K562 (cell line): ENCODE results near the gene ANKH. TPM values are rescaled to one million over a fixed set of nuclear protein-coding genes. Genes with fewer than 3 reads are reported as not detected.

Experiments used
- ATAC-seq: fragments of 200-7000 bp; cut with Tn5 transposase; 3 replicates; pipeline ENCODE4 v1.9.1; 2020; ENCODE audit warnings: moderate library complexity
- BruUV-seq: library from RNA; stranded (reverse); fragments of 400-500 nt; replicated peaks from 2 replicates; lab custom pipeline; 2021; lab: Mats Ljungman, UMichigan
- CTCF ChIA-PET: fragments of 300-600 bp; formaldehyde crosslinking; extraction: SDS; loops from one replicate; lab custom pipeline; 2021; ENCODE audit warnings: low intra/inter-chr PET ratio; lab: Yijun Ruan, JAX
- POLR2A ChIA-PET: fragments of 300-600, 350-650 bp; sonication (Branson Sonifier 250); formaldehyde crosslinking; extraction: SDS; loops from one replicate; lab custom pipeline; 2021; ENCODE audit warnings: antibody characterized with exemption, inconsistent platforms; lab: Yijun Ruan, JAX
- DNase-seq, 4 experiments: peaks; one replicate each; pipeline versions ENCODE4 v3.0.0 to v3.0.0-alpha.2; 2011 to 2018; ENCODE audit warnings: low spot score in 3 of 4, mixed read lengths in 3 of 4; ENCODE audit errors: extremely low read depth in 1 of 4
- FAIRE-seq: peaks from 2 replicates; lab custom pipeline; 2011; peaks lifted over from hg19 to GRCh38; lab: Jason Lieb, UNC
- H2AFZ ChIP-seq: 2 replicates; pipeline ENCODE4 v1.6.0; 2011; ENCODE audit warnings: low read depth, low read length, control low read depth, inconsistent platforms
- H3K27ac ChIP-seq: fragments of 200-600 bp; 3 replicates; pipeline ENCODE4 v1.8.0; 2011; ENCODE audit warnings: low read depth, mild to moderate bottlenecking, control low read depth, inconsistent platforms, low read length, moderate library complexity, mixed read lengths; ENCODE audit errors: extremely low read depth
- H3K27me3 ChIP-seq, 2 experiments: fragments of 300-600 bp in 1 of 2; 2 replicates in 1 of 2; 3 replicates in 1 of 2; pipeline versions ENCODE4 v1.6.0 to v1.8.0; 2011; ENCODE audit warnings: inconsistent platforms in 2 of 2, low read length in 2 of 2, mild to moderate bottlenecking in 1 of 2, mixed read lengths in 1 of 2, moderate library complexity in 1 of 2; ENCODE audit not compliant: control insufficient read depth in 2 of 2, insufficient read depth in 2 of 2
- H3K36me3 ChIP-seq: fragments of 300-600 bp; 3 replicates; pipeline ENCODE4 v1.8.0; 2011; ENCODE audit warnings: mild to moderate bottlenecking, low read length, inconsistent platforms; ENCODE audit not compliant: control insufficient read depth, insufficient read depth
- H3K4me1 ChIP-seq, 2 experiments: fragments of 200-600 bp in 1 of 2; replicated peaks in 1 of 2; 2 replicates in 1 of 2; 3 replicates in 1 of 2; pipeline versions ENCODE4 v1.5.1 to v1.8.0; 2011; ENCODE audit warnings: inconsistent platforms in 2 of 2, low read length in 2 of 2, mild to moderate bottlenecking in 1 of 2, mixed read lengths in 1 of 2, moderate library complexity in 1 of 2; ENCODE audit not compliant: control insufficient read depth in 2 of 2, insufficient read depth in 2 of 2
- H3K4me2 ChIP-seq: 2 replicates; pipeline ENCODE4 v1.6.1; 2011; ENCODE audit warnings: low read length, control low read depth, inconsistent platforms, mixed read lengths; ENCODE audit not compliant: insufficient read depth
- H3K4me3 ChIP-seq: fragments of 200-600 bp; sonication (generic), shearing (Covaris generic); 2 replicates; pipeline ENCODE4 v1.5.1; 2016; ENCODE audit warnings: control low read depth, inconsistent platforms
- H3K79me2 ChIP-seq: fragments of 200-600 bp; 3 replicates; pipeline ENCODE4 v1.8.0; 2011; ENCODE audit warnings: low read length, inconsistent platforms; ENCODE audit not compliant: control insufficient read depth, insufficient read depth
- H3K9ac ChIP-seq, 2 experiments: 2 replicates each; pipeline versions ENCODE4 v1.6.0 to v1.6.1; 2011; ENCODE audit warnings: low read depth in 2 of 2, low read length in 2 of 2, control low read depth in 1 of 2, inconsistent platforms in 1 of 2, mild to moderate bottlenecking in 1 of 2, mixed read lengths in 1 of 2; ENCODE audit not compliant: insufficient read depth in 1 of 2
- H3K9me1 ChIP-seq: one replicate; pipeline ENCODE4 v1.6.0; 2011; ENCODE audit warnings: inconsistent platforms, mild to moderate bottlenecking, low read length, moderate library complexity; ENCODE audit not compliant: control insufficient read depth, insufficient read depth
- H3K9me3 ChIP-seq: replicated peaks from 2 replicates; pipeline ENCODE4 v1.5.1; 2011; ENCODE audit warnings: low read depth, low read length, inconsistent platforms; ENCODE audit not compliant: control insufficient read depth, insufficient read depth
- H4K20me1 ChIP-seq: replicated peaks from 2 replicates; pipeline ENCODE4 v1.6.1; 2011; ENCODE audit warnings: low read length, inconsistent platforms, mixed read lengths; ENCODE audit not compliant: control insufficient read depth, insufficient read depth
- ADNP ChIP-seq: fragments of 200-800 bp; sonication (Bioruptor generic); IDR thresholded peaks from 2 replicates; pipeline ENCODE4 v1.6.1; 2016; ENCODE audit warnings: missing genetic modification characterization, missing compliant biosample characterization
- BRCA1 ChIP-seq, 2 experiments: fragments of 450-650 bp in 1 of 2; sonication (generic) in 1 of 2; formaldehyde crosslinking in 1 of 2; IDR thresholded peaks; 2 replicates each; pipeline versions ENCODE4 v1.5.0 to v1.6.1; 2017 to 2020; ENCODE audit warnings: mild to moderate bottlenecking in 1 of 2, missing genetic modification reagents in 1 of 2
- CEBPG ChIP-seq, 3 experiments: fragments of 200-800 bp in 1 of 3; sonication (Bioruptor generic) in 1 of 3; sonication (generic) in 1 of 3; formaldehyde crosslinking in 1 of 3; IDR thresholded peaks in 2 of 3; conservative IDR thresholded peaks in 1 of 3; 2 replicates each; pipeline versions ENCODE4 v1.6.1 to v1.8.0; 2016 to 2022; ENCODE audit warnings: missing compliant biosample characterization in 2 of 3, missing genetic modification characterization in 2 of 3, mild to moderate bottlenecking in 1 of 3, missing genetic modification reagents in 1 of 3
- DNMT1 ChIP-seq: fragments of 450-650 bp; IDR thresholded peaks from 2 replicates; pipeline ENCODE4 v1.6.1; 2016; ENCODE audit warnings: antibody characterized with exemption, mild to moderate bottlenecking
- FOXP1 ChIP-seq: sonication (generic); formaldehyde crosslinking; IDR thresholded peaks from 2 replicates; pipeline ENCODE4 v1.8.0; 2022; ENCODE audit warnings: mild to moderate bottlenecking, missing genetic modification reagents
- HMG20B ChIP-seq: fragments of 250-450 bp; sonication (Bioruptor Pico); IDR thresholded peaks from 2 replicates; pipeline ENCODE4 v1.5.0; 2021; ENCODE audit warnings: mild to moderate bottlenecking
- NFYB ChIP-seq: IDR thresholded peaks from 2 replicates; pipeline ENCODE4 v1.6.1; 2011; ENCODE audit warnings: mild to moderate bottlenecking, moderate library complexity; ENCODE audit not compliant: insufficient read length; ENCODE audit errors: extremely low read depth
- NR4A1 ChIP-seq, 2 experiments: fragments of 250-450 bp in 1 of 2; fragments of 450-650 bp in 1 of 2; sonication (Bioruptor Pico) in 1 of 2; IDR thresholded peaks; 2 replicates each; pipeline versions ENCODE4 v1.4.0 to v1.6.1; 2016 to 2020; ENCODE audit warnings: mild to moderate bottlenecking in 2 of 2, missing compliant biosample characterization in 1 of 2, missing genetic modification characterization in 1 of 2, moderate library complexity in 1 of 2
- RFX5 ChIP-seq: IDR thresholded peaks from 2 replicates; pipeline ENCODE4 v1.6.1; 2011; ENCODE audit warnings: low read depth, mild to moderate bottlenecking, improper control_type of control experiment, low read length
- RHOXF2B ChIP-seq: fragments of 250-450 bp; sonication (Bioruptor Pico); conservative IDR thresholded peaks from 2 replicates; pipeline ENCODE4 v1.5.1; 2021
- SP1 ChIP-seq: sonication (generic); formaldehyde crosslinking; IDR thresholded peaks from 2 replicates; pipeline ENCODE4 v1.8.1; 2022; ENCODE audit warnings: mild to moderate bottlenecking, missing genetic modification reagents
- U2AF2 ChIP-seq: fragments of 200-400 bp; formaldehyde crosslinking; optimal IDR thresholded peaks from 2 replicates; pipeline ENCODE3; 2017; ENCODE audit warnings: low read depth, mild to moderate bottlenecking, low read length
- ZNF347 ChIP-seq: fragments of 450-650 bp; formaldehyde crosslinking; IDR thresholded peaks from 2 replicates; pipeline ENCODE4 v1.4.0; 2020; ENCODE audit warnings: low read depth, mild to moderate bottlenecking, moderate library complexity
- ZNF354B ChIP-seq: fragments of 250-450 bp; sonication (Bioruptor Pico); IDR thresholded peaks from 2 replicates; pipeline ENCODE4 v1.4.0; 2020
- WGBS: fragments of 100-300 bp; shearing (Covaris generic); methylation state at CpG from one replicate; pipeline ENCODE4 v1.1.6; 2016; ENCODE audit warnings: low coverage, mixed read lengths; ENCODE audit not compliant: insufficient coverage; ENCODE audit errors: missing lambda C conversion rate; 5-methylcytosine and 5-hydroxymethylcytosine counted together
- in situ Hi-C: fragments of 300-500 bp; cut with MboI; formaldehyde crosslinking; loops from 4 replicates; pipeline ENCODE4 v1.15.0; 2018; ENCODE audit warnings: inconsistent platforms, mixed read lengths
- intact Hi-C: fragments of 100-400 bp; cut with micrococcal nuclease; formaldehyde crosslinking; loops from 2 replicates; pipeline ENCODE4 v1.14.2; 2022
- polyA plus RNA-seq, 8 experiments: library from polyadenylated mRNA; depleted of rRNA in 4 of 8; stranded (reverse) in 5 of 8; unstranded in 3 of 8; fragments of >200 nt; fragmentation: Nextera tagmentation in 2 of 8; fragmentation: Illumina TruSeq in 1 of 8; extraction: Ambion mirVana in 2 of 8; extraction: Trizol in 1 of 8; gene quantifications; 2 replicates each; pipeline versions ENCODE4 v1.2.1 to v1.2.3, GENCODE V29; 2011 to 2014; ENCODE audit warnings: inconsistent platforms in 1 of 8, missing spikeins in 1 of 8
- total RNA-seq, 7 experiments: library from RNA; depleted of rRNA in 6 of 7; stranded (reverse); fragments of >200 nt in 6 of 7; fragmentation: Illumina TruSeq in 2 of 7; extraction: Trizol in 2 of 7; gene quantifications; 2 replicates each; pipeline versions ENCODE4 v1.2.1 to v1.2.3, GENCODE V29; 2011 to 2021; ENCODE audit warnings: low replicate concordance in 1 of 7
- TF ChIP-seq, protein P1 (sequence below): fragments of 250-450 bp; sonication (Bioruptor Pico); IDR thresholded peaks from 2 replicates; pipeline ENCODE4 v1.8.0; 2021; ENCODE audit warnings: mild to moderate bottlenecking, moderate library complexity
- TF ChIP-seq, protein P2 (sequence below): fragments of 250-450 bp; sonication (Bioruptor Pico); IDR thresholded peaks from 2 replicates; pipeline ENCODE4 v1.5.0; 2021; ENCODE audit warnings: mild to moderate bottlenecking, moderate library complexity

Gene ANKH
- total and polyA plus RNA-seq, 9 of the 15 experiments (the other 6 are each of a cell fraction or from before 2014, with no cell fraction given): 0.79 to 12.2 (median 4.5) TPM

DNA sequence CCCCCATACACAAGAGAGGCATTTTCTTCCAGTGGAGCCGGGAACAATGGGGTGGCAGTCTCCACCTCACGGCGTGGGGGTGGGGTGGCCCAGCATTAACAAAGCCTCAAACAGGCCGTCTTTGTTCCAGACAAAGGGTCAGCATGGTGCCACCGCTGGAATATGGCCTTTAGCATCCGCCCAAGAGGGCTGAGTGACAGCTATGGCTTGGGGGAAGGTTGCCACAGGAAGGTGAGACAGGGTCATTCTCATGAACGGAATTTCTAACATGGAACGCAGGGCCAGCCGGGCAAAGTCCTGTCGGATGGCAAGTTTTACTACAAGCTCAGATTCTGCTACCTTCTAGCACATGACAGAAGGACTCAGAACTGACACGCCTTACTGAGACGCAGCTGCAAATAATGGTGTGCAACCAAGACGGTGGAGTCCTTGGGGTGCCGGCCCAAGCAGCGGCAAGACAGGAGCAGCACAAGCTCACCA lies 143.1 kb downstream of the ANKH start (continued):
- TF ChIP-seq, protein P1, sequence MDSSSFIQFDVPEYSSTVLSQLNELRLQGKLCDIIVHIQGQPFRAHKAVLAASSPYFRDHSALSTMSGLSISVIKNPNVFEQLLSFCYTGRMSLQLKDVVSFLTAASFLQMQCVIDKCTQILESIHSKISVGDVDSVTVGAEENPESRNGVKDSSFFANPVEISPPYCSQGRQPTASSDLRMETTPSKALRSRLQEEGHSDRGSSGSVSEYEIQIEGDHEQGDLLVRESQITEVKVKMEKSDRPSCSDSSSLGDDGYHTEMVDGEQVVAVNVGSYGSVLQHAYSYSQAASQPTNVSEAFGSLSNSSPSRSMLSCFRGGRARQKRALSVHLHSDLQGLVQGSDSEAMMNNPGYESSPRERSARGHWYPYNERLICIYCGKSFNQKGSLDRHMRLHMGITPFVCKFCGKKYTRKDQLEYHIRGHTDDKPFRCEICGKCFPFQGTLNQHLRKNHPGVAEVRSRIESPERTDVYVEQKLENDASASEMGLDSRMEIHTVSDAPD (CRISPR knock-in tag): no peak
- TF ChIP-seq HMG20B (CRISPR knock-in tag) (no peak), CEBPG (CRISPR knock-in tag; IDR thresholded peaks at IDR 0.05) (no peak), CEBPG (tag; conservative IDR thresholded peaks at IDR 0.05 in 1 of 2, IDR thresholded peaks at IDR 0.05 in 1 of 2) (no peak), DNMT1 (no peak), ADNP (tag) (no peak), SP1 (no peak)

DNA sequence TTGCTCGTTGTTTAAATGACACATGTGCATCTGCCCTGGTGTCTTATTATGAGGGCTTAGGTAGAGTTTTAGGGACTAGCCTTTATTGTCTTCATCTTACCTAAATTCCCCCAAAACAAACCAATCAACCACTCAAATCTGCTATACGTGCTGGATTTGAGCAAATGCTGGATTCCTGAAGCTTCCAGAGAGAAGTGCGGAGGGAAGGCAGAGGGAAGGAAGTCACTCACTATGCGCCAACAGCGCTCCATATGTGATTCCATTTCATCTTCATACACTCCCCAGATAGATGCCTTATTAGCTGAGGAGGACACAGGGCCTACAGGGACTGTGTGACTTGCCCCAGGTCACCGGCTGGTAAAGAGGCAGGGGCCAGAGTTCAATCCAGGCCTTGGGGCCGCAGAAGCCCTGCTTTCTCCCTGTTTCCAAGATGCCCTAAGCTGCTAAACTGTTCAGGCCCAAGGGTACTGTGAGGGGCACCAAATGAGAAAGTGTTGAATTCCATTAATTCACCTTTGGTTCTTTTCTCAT lies 143.6 kb downstream of the ANKH start:
- DNase-seq (no peak), ATAC-seq (no peak), FAIRE-seq (peak; percentile 35)
- Histone ChIP-seq H3K9me1 (no peaks in the 10 kb centered on the region), H3K9ac (no peak overlapping the region), H3K4me3 (no peak overlapping the region), H3K27ac (no peak overlapping the region), H3K79me2 (no peaks in the 10 kb centered on the region), H3K36me3 (no peaks in the 10 kb centered on the region), H3K9me3 (no peaks in the 10 kb centered on the region), H4K20me1 (no peaks in the 10 kb centered on the region; the same call in 1 of the 2 replicates), H2AFZ (no peak overlapping the region), H3K4me2 (no peak overlapping the region), H3K4me1 (peaks cover 0 to 3% of the 10 kb centered on the region in 2 experiments; a peak in 2 of 5 replicates), H3K27me3 (peaks cover 20 to 61% of the 10 kb centered on the region in 2 experiments)
- ChIA-PET POLR2A (interaction anchor here (0.8 kb wide), 1 partner anchor 11 kb away, joined by 3 read pairs; no protein-coding TSS in a partner anchor), CTCF (interaction anchor here (0.8 to 2.9 kb wide), 6 partner anchors 34 to 287 kb away, joined by 3 to 35 read pairs (median 6); no protein-coding TSS in a partner anchor)
- BruUV-seq: no TSS peak
- in situ Hi-C loops (no loop called here), intact Hi-C loops (loop anchor here (1.0 to 10.0 kb wide), 3 partner anchors 41 to 275 kb away; partner anchors contain the start of gene ANKH)
- 37% methylated on average over 7 of the region's 7 CpGs for WGBS
- TF ChIP-seq RHOXF2B (CRISPR knock-in tag) (no peak), NR4A1 (CRISPR knock-in tag; IDR thresholded peaks at IDR 0.05) (no peak), NR4A1 (tag; IDR thresholded peaks at IDR 0.05) (no peak), FOXP1 (CRISPR knock-in tag) (no peak), BRCA1 (IDR thresholded peaks at IDR 0.05) (no peak), BRCA1 (CRISPR knock-in tag; IDR thresholded peaks at IDR 0.05) (no peak), U2AF2 (no peak), ZNF347 (CRISPR knock-in tag) (no peak), RFX5 (no peak), ZNF354B (CRISPR knock-in tag) (no peak), NFYB (no peak)
- TF ChIP-seq, protein P2, sequence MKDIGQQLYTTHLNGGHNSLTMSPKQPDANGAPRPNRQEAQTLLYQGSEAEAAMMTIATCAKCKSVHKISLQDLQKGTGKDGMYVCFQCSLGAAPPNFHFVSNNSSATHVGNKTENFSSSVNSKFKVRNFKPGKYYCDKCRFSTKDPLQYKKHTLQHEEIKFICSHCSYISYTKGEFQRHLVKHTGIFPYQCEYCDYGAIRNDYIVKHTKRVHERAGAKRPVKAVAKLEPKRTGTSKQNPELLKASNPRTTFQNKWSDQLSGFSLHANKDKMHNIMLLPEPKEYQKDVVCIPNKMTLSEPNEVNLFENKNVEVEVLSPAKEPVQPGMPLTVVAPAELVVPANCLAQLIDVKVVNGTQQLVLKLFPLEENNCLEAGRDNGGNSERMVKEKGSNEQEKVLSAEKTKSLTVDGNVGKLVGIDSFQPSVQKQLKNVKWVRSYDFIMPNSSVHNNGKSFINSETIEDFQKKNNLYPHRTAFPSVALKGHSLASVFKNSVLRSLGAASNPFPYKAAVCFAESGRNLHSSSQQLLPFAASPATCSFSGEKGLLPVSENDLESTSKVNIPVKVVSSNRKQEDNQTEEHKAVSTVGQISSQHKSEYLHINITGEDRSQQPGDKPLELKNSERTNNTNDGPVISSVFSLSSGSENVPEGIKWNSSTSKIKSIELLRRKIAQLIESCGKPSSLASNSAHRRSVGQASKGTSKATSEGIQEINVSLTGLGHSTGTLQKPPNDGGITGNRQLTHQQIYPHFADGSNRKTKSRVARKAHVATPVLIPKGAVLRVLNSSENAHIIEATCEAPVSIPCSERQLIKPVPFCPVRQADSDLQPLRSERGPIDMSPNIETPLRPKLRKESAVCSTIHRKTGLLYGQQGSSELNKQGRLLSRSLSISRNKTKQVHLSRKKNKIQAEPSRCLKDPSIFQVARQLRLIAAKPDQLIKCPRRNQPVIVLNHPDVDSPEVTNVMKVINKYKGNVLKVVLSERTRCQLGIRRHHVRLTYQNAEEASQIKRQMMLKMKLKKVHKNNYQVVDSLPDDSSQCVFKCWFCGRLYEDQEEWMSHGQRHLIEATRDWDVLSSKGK (CRISPR knock-in tag): no peak
